MM.1S (cell line): ENCODE measurements around the gene ESD.

ENCODE experiments used
- EZH2 ChIP-seq: fragments of 300-600 bp; sonication (generic); optimal IDR thresholded peaks from 2 replicates; pipeline ENCODE3; 2017; ENCODE audit warnings: low read depth, mild to moderate bottlenecking, antibody characterized with exemption, low read length, mixed read lengths
- TF ChIP-seq, protein P1 (sequence below): fragments of 300-600 bp; sonication (generic); IDR thresholded peaks from 2 replicates; pipeline ENCODE4 v1.5.1; 2016; ENCODE audit warnings: antibody characterized with exemption, low read length, mixed read lengths

DNA sequence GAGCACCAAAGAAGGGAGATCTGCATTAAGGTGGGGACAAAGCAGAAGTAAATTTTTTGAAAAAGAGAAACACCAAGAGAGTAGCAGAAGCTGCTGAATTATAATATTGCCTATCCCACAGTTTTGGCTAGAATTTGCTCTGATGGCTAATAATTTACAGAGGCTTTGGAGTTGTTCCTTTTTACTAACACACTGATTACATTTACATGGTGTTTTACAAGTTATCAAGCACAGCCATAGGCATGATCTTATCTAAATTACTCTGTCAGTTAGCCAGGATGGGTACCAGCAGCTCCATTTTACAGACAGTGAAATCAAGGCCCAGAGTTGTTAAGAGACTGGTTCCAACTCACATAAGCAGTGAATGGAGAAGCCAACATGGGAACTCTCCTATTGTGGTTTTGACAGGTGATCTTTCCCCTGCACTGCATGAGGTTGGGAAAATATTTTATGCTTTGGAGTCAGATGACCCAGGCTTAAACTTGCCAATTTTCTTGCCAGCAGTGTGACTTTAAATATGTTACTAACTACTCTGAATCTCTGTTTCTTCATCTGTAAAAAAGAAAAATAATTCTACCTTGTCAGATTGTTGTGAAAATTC lies 33.5 kb upstream of the ESD start:
- TF ChIP-seq, protein P1, sequence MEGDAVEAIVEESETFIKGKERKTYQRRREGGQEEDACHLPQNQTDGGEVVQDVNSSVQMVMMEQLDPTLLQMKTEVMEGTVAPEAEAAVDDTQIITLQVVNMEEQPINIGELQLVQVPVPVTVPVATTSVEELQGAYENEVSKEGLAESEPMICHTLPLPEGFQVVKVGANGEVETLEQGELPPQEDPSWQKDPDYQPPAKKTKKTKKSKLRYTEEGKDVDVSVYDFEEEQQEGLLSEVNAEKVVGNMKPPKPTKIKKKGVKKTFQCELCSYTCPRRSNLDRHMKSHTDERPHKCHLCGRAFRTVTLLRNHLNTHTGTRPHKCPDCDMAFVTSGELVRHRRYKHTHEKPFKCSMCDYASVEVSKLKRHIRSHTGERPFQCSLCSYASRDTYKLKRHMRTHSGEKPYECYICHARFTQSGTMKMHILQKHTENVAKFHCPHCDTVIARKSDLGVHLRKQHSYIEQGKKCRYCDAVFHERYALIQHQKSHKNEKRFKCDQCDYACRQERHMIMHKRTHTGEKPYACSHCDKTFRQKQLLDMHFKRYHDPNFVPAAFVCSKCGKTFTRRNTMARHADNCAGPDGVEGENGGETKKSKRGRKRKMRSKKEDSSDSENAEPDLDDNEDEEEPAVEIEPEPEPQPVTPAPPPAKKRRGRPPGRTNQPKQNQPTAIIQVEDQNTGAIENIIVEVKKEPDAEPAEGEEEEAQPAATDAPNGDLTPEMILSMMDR: no peak
- no peak for TF ChIP-seq EZH2
